K562 (cell line): Measurements from ENCODE around the gene CHST14. TPM values are rescaled to one million over a fixed set of nuclear protein-coding genes. Genes with fewer than 3 reads are reported as not detected.
A peak's percentile ranks its signal among the peaks of the same experiment; 100 is the strongest.

Source experiments
- ATAC-seq: fragments of 200-7000 bp; cut with Tn5 transposase; 3 replicates; pipeline ENCODE4 v1.9.1; 2020; ENCODE audit warnings: moderate library complexity
- BruUV-seq: library from RNA; stranded (reverse); fragments of 400-500 nt; replicated peaks from 2 replicates; lab custom pipeline; 2021; lab: Mats Ljungman, UMichigan
- CTCF ChIA-PET: fragments of 300-600 bp; formaldehyde crosslinking; extraction: SDS; loops from one replicate; lab custom pipeline; 2021; ENCODE audit warnings: low intra/inter-chr PET ratio; lab: Yijun Ruan, JAX
- POLR2A ChIA-PET: fragments of 300-600, 350-650 bp; sonication (Branson Sonifier 250); formaldehyde crosslinking; extraction: SDS; loops from one replicate; lab custom pipeline; 2021; ENCODE audit warnings: antibody characterized with exemption, inconsistent platforms; lab: Yijun Ruan, JAX
- DNase-seq, 4 experiments: peaks; one replicate each; pipeline versions ENCODE4 v3.0.0 to v3.0.0-alpha.2; 2011 to 2018; ENCODE audit warnings: low spot score in 3 of 4, mixed read lengths in 3 of 4; ENCODE audit errors: extremely low read depth in 1 of 4
- FAIRE-seq: peaks from 2 replicates; lab custom pipeline; 2011; peaks lifted over from hg19 to GRCh38; lab: Jason Lieb, UNC
- H2AFZ ChIP-seq: 2 replicates; pipeline ENCODE4 v1.6.0; 2011; ENCODE audit warnings: low read depth, low read length, control low read depth, inconsistent platforms
- H3K27ac ChIP-seq: fragments of 200-600 bp; 3 replicates; pipeline ENCODE4 v1.8.0; 2011; ENCODE audit warnings: low read depth, mild to moderate bottlenecking, control low read depth, inconsistent platforms, low read length, moderate library complexity, mixed read lengths; ENCODE audit errors: extremely low read depth
- H3K27me3 ChIP-seq, 2 experiments: fragments of 300-600 bp in 1 of 2; 2 replicates in 1 of 2; 3 replicates in 1 of 2; pipeline versions ENCODE4 v1.6.0 to v1.8.0; 2011; ENCODE audit warnings: inconsistent platforms in 2 of 2, low read length in 2 of 2, mild to moderate bottlenecking in 1 of 2, mixed read lengths in 1 of 2, moderate library complexity in 1 of 2; ENCODE audit not compliant: control insufficient read depth in 2 of 2, insufficient read depth in 2 of 2
- H3K36me3 ChIP-seq: fragments of 300-600 bp; 3 replicates; pipeline ENCODE4 v1.8.0; 2011; ENCODE audit warnings: mild to moderate bottlenecking, low read length, inconsistent platforms; ENCODE audit not compliant: control insufficient read depth, insufficient read depth
- H3K4me1 ChIP-seq, 2 experiments: fragments of 200-600 bp in 1 of 2; replicated peaks in 1 of 2; 2 replicates in 1 of 2; 3 replicates in 1 of 2; pipeline versions ENCODE4 v1.5.1 to v1.8.0; 2011; ENCODE audit warnings: inconsistent platforms in 2 of 2, low read length in 2 of 2, mild to moderate bottlenecking in 1 of 2, mixed read lengths in 1 of 2, moderate library complexity in 1 of 2; ENCODE audit not compliant: control insufficient read depth in 2 of 2, insufficient read depth in 2 of 2
- H3K4me2 ChIP-seq: 2 replicates; pipeline ENCODE4 v1.6.1; 2011; ENCODE audit warnings: low read length, control low read depth, inconsistent platforms, mixed read lengths; ENCODE audit not compliant: insufficient read depth
- H3K4me3 ChIP-seq: fragments of 200-600 bp; sonication (generic), shearing (Covaris generic); 2 replicates; pipeline ENCODE4 v1.5.1; 2016; ENCODE audit warnings: control low read depth, inconsistent platforms
- H3K79me2 ChIP-seq: fragments of 200-600 bp; 3 replicates; pipeline ENCODE4 v1.8.0; 2011; ENCODE audit warnings: low read length, inconsistent platforms; ENCODE audit not compliant: control insufficient read depth, insufficient read depth
- H3K9ac ChIP-seq, 2 experiments: 2 replicates each; pipeline versions ENCODE4 v1.6.0 to v1.6.1; 2011; ENCODE audit warnings: low read depth in 2 of 2, low read length in 2 of 2, control low read depth in 1 of 2, inconsistent platforms in 1 of 2, mild to moderate bottlenecking in 1 of 2, mixed read lengths in 1 of 2; ENCODE audit not compliant: insufficient read depth in 1 of 2
- H3K9me1 ChIP-seq: one replicate; pipeline ENCODE4 v1.6.0; 2011; ENCODE audit warnings: inconsistent platforms, mild to moderate bottlenecking, low read length, moderate library complexity; ENCODE audit not compliant: control insufficient read depth, insufficient read depth
- H3K9me3 ChIP-seq: replicated peaks from 2 replicates; pipeline ENCODE4 v1.5.1; 2011; ENCODE audit warnings: low read depth, low read length, inconsistent platforms; ENCODE audit not compliant: control insufficient read depth, insufficient read depth
- H4K20me1 ChIP-seq: replicated peaks from 2 replicates; pipeline ENCODE4 v1.6.1; 2011; ENCODE audit warnings: low read length, inconsistent platforms, mixed read lengths; ENCODE audit not compliant: control insufficient read depth, insufficient read depth
- CBFA2T2 ChIP-seq: fragments of 450-650 bp; conservative IDR thresholded peaks from 2 replicates; pipeline ENCODE4 v1.6.1; 2017; ENCODE audit warnings: mild to moderate bottlenecking
- ETS1 ChIP-seq: conservative IDR thresholded peaks from 2 replicates; pipeline ENCODE4 v1.6.1; 2011; ENCODE audit warnings: low read depth, mild to moderate bottlenecking, low read length; ENCODE audit not compliant: control insufficient read depth
- ETV1 ChIP-seq: fragments of 450-650 bp; conservative IDR thresholded peaks from 2 replicates; pipeline ENCODE4 v1.6.1; 2016; ENCODE audit warnings: missing genetic modification characterization, control low read depth, low read depth, missing compliant biosample characterization
- KDM4B ChIP-seq, 2 experiments: fragments of 450-650 bp in 1 of 2; sonication (generic) in 1 of 2; IDR thresholded peaks; 2 replicates each; pipeline ENCODE4 v1.6.1; 2016 to 2017; ENCODE audit warnings: borderline replicate concordance in 2 of 2, antibody characterized with exemption in 1 of 2, low read depth in 1 of 2, mild to moderate bottlenecking in 1 of 2
- NR4A1 ChIP-seq, 2 experiments: fragments of 250-450 bp in 1 of 2; fragments of 450-650 bp in 1 of 2; sonication (Bioruptor Pico) in 1 of 2; IDR thresholded peaks; 2 replicates each; pipeline versions ENCODE4 v1.4.0 to v1.6.1; 2016 to 2020; ENCODE audit warnings: mild to moderate bottlenecking in 2 of 2, missing compliant biosample characterization in 1 of 2, missing genetic modification characterization in 1 of 2, moderate library complexity in 1 of 2
- OTX1 ChIP-seq: fragments of 450-650 bp; formaldehyde crosslinking; IDR thresholded peaks from 2 replicates; pipeline ENCODE4 v1.4.0; 2022; ENCODE audit warnings: mild to moderate bottlenecking
- POLR2A ChIP-seq: fragments of 450-650 bp; conservative IDR thresholded peaks from 2 replicates; pipeline ENCODE4 v1.6.1; 2016
- POLR3G ChIP-seq: IDR thresholded peaks from 2 replicates; pipeline ENCODE4 v1.6.1; 2011; ENCODE audit not compliant: insufficient read length, insufficient replicate concordance; ENCODE audit errors: extremely low read depth
- POU5F1 ChIP-seq: fragments of 150-350 bp; IDR thresholded peaks from 2 replicates; pipeline ENCODE4 v1.6.1; 2014; ENCODE audit warnings: borderline replicate concordance, low read length, low read depth, mild to moderate bottlenecking; ENCODE audit not compliant: partially characterized antibody
- ZBED1 ChIP-seq: IDR thresholded peaks from 2 replicates; pipeline ENCODE4 v1.6.1; 2014
- ZNF174 ChIP-seq: fragments of 250-450 bp; sonication (Bioruptor Pico); IDR thresholded peaks from 2 replicates; pipeline ENCODE4 v1.4.0; 2020; ENCODE audit warnings: mild to moderate bottlenecking
- ZNF780A ChIP-seq: fragments of 250-450 bp; sonication (Bioruptor Pico); IDR thresholded peaks from 2 replicates; pipeline ENCODE4 v1.5.0; 2021; ENCODE audit warnings: mild to moderate bottlenecking
- ZSCAN32 ChIP-seq: fragments of 450-650 bp; formaldehyde crosslinking; IDR thresholded peaks from 2 replicates; pipeline ENCODE4 v1.4.0; 2020; ENCODE audit warnings: mild to moderate bottlenecking, moderate library complexity
- WGBS: fragments of 100-300 bp; shearing (Covaris generic); methylation state at CpG from one replicate; pipeline ENCODE4 v1.1.6; 2016; ENCODE audit warnings: low coverage, mixed read lengths; ENCODE audit not compliant: insufficient coverage; ENCODE audit errors: missing lambda C conversion rate; 5-methylcytosine and 5-hydroxymethylcytosine counted together
- in situ Hi-C: fragments of 300-500 bp; cut with MboI; formaldehyde crosslinking; loops from 4 replicates; pipeline ENCODE4 v1.15.0; 2018; ENCODE audit warnings: inconsistent platforms, mixed read lengths
- intact Hi-C: fragments of 100-400 bp; cut with micrococcal nuclease; formaldehyde crosslinking; loops from 2 replicates; pipeline ENCODE4 v1.14.2; 2022
- polyA plus RNA-seq, 8 experiments: library from polyadenylated mRNA; depleted of rRNA in 4 of 8; stranded (reverse) in 5 of 8; unstranded in 3 of 8; fragments of >200 nt; fragmentation: Nextera tagmentation in 2 of 8; fragmentation: Illumina TruSeq in 1 of 8; extraction: Ambion mirVana in 2 of 8; extraction: Trizol in 1 of 8; gene quantifications; 2 replicates each; pipeline versions ENCODE4 v1.2.1 to v1.2.3, GENCODE V29; 2011 to 2014; ENCODE audit warnings: inconsistent platforms in 1 of 8, missing spikeins in 1 of 8
- total RNA-seq, 7 experiments: library from RNA; depleted of rRNA in 6 of 7; stranded (reverse); fragments of >200 nt in 6 of 7; fragmentation: Illumina TruSeq in 2 of 7; extraction: Trizol in 2 of 7; gene quantifications; 2 replicates each; pipeline versions ENCODE4 v1.2.1 to v1.2.3, GENCODE V29; 2011 to 2021; ENCODE audit warnings: low replicate concordance in 1 of 7

CHST14 gene
- total and polyA plus RNA-seq, 9 of the 15 experiments (the other 6 are each of a cell fraction or from before 2014, with no cell fraction given), result 1.6 to 12.1 (median 4.5) TPM

- FAIRE-seq (no peak), DNase-seq (no peak), ATAC-seq (no peak; the same call in 2 of the 3 replicates)
- in situ Hi-C loops (no loop called here), intact Hi-C loops (no loop called here)
- H3K27ac ChIP-seq, result no peak overlapping the region
- no peak overlapping the region for H3K4me2 ChIP-seq
- H3K36me3 ChIP-seq, result no peaks in the 10 kb centered on the region
- no peaks in the 10 kb centered on the region for H3K79me2 ChIP-seq
- no peaks in the 10 kb centered on the region for H3K9me3 ChIP-seq
- no peaks in the 10 kb centered on the region; a peak in 1 of 5 replicates for H3K4me1 ChIP-seq
- no peaks in the 10 kb centered on the region; a peak in 1 of 5 replicates for H3K27me3 ChIP-seq
- H3K9ac ChIP-seq, result no peak overlapping the region
- TF ChIP-seq ZBED1 (no peak), POLR2A (0 out of 2 replicates have a peak, but pooled peaks have one; percentile 24)
- CTCF ChIA-PET, result no interaction called here
- BruUV-seq, result no TSS peak
- H3K4me3 ChIP-seq, result no peak overlapping the region
- H4K20me1 ChIP-seq, result no peaks in the 10 kb centered on the region
- H2AFZ ChIP-seq, result no peak overlapping the region
- 22% methylated on average over 4 of the region's 4 CpGs for WGBS
- POLR2A ChIA-PET, result no interaction called here
- H3K9me1 ChIP-seq, result no peaks in the 10 kb centered on the region
These were observed 28.1 kb downstream of the CHST14 start for GRCh38 chr15:40498891-40499290.

- no peak overlapping the region for H3K27ac ChIP-seq
- in situ Hi-C loops (no loop called here), intact Hi-C loops (no loop called here)
- FAIRE-seq, result no peak
- H3K79me2 ChIP-seq, result no peaks in the 10 kb centered on the region
- H3K4me2 ChIP-seq, result no peak overlapping the region
- no peak overlapping the region for H3K9ac ChIP-seq
- ChIA-PET CTCF (no interaction called here), POLR2A (no interaction called here)
- H3K4me3 ChIP-seq, result no peak overlapping the region
- no TSS peak for BruUV-seq
- DNase-seq, result no peak
- H3K36me3 ChIP-seq, result no peaks in the 10 kb centered on the region
- ATAC-seq, result no peak
- H2AFZ ChIP-seq, result no peak overlapping the region
- no peaks in the 10 kb centered on the region for H3K9me1 ChIP-seq
- no peaks in the 10 kb centered on the region for H3K9me3 ChIP-seq
- whole genome bisulfite sequencing, result 65% methylated on average over 4 of the region's 4 CpGs
- H3K27me3 ChIP-seq, result no peaks in the 10 kb centered on the region; a peak in 1 of 5 replicates
- H4K20me1 ChIP-seq, result no peaks in the 10 kb centered on the region
- no peaks in the 10 kb centered on the region; a peak in 1 of 5 replicates for H3K4me1 ChIP-seq
- TF ChIP-seq ZNF174 (CRISPR knock-in tag) (no peak), ZSCAN32 (CRISPR knock-in tag) (no peak), ETV1 (no peak), CBFA2T2 (no peak), ETS1 (no peak), KDM4B (IDR thresholded peaks at IDR 0.05; ENCODE audit: borderline replicate concordance in 2 of 2, low read depth in 1 of 2) (no peak), OTX1 (CRISPR knock-in tag) (no peak), ZNF780A (CRISPR knock-in tag) (no peak), NR4A1 (CRISPR knock-in tag; IDR thresholded peaks at IDR 0.05) (no peak), NR4A1 (tag; IDR thresholded peaks at IDR 0.05) (no peak), POLR3G (no peak), POU5F1 (no peak)
These were observed 29.1 kb downstream of the CHST14 start for GRCh38 chr15:40499931-40500330.
